ENCODE results near the gene TRAPPC5. TPM values are rescaled to one million over a fixed set of nuclear protein-coding genes. Genes with fewer than 3 reads are reported as not detected.
A peak's percentile ranks its signal among the peaks of the same experiment; 100 is the strongest.

TRAPPC5 gene
- total RNA-seq, 2 experiments from 2014 or later: 41.3 to 43.4 TPM

- H3K36me3 Mint-ChIP-seq (ENCODE audit: low read depth): peaks cover 20% of the 10 kb centered on the region
- no peaks in the 10 kb centered on the region for H3K27me3 Mint-ChIP-seq
- ChIA-PET CTCF (interaction anchor here (0.6 to 1.7 kb wide), 3 partner anchors 31 to 159 kb away, joined by 3 to 6 read pairs (median 4); partner anchors contain the start of gene TRAPPC5), POLR2A (interaction anchor here (2.3 kb wide), 1 partner anchor 21 kb away, joined by 7 read pairs; the partner anchor contains the start of genes PET100 and XAB2)
- Histone ChIP-seq H3K4me3 (ENCODE audit: low read length) (no peak overlapping the region), H3K27me3 (ENCODE audit: control insufficient read depth in 1 of 2, insufficient read depth in 2 of 2, low read length in 2 of 2) (no peaks in the 10 kb centered on the region), H3K27ac (ENCODE audit: low read depth in 1 of 2, low read length in 2 of 2) (no peak overlapping the region), H3K4me1 (ENCODE audit: insufficient read depth, low read length) (peaks cover 13% of the 10 kb centered on the region), H3K9me3 (ENCODE audit: control insufficient read depth in 1 of 2, insufficient read depth in 1 of 2, low read length in 2 of 2) (no peaks in the 10 kb centered on the region), H3K36me3 (ENCODE audit: insufficient read depth, low read length) (peaks cover 20% of the 10 kb centered on the region)
- DNase-seq (no peak), ATAC-seq (ENCODE audit: poor library complexity) (no peak)
- intact Hi-C loops (cut with DNase I, micrococcal nuclease): loop anchor here in 1 of 2 experiments (10.0 kb wide), 1 partner anchor 545 kb away; no protein-coding TSS in a partner anchor
- H3K4me1 Mint-ChIP-seq (ENCODE audit: low read depth): peaks cover 12% of the 10 kb centered on the region
- TF ChIP-seq CTCF (IDR thresholded peaks at IDR 0.05): no peak
- no peak overlapping the region for H3K27ac Mint-ChIP-seq
- no peaks in the 10 kb centered on the region for H3K9me3 Mint-ChIP-seq
- no peak overlapping the region for H3K4me3 Mint-ChIP-seq
Observed at GRCh38 chr19:7650148-7650547, 30.5 kb upstream of the TRAPPC5 start.

- no peaks in the 10 kb centered on the region for H3K27me3 Mint-ChIP-seq
- peak; percentile 81 to 94 (median 86) for DNase-seq
- peak overlapping the region; percentile 87 for H3K27ac Mint-ChIP-seq
- peak; percentile 99 for TF ChIP-seq CTCF (IDR thresholded peaks at IDR 0.05)
- ChIA-PET POLR2A (interaction anchor here (1.0 to 2.3 kb wide), 3 partner anchors 14 to 217 kb away, joined by 5 to 7 read pairs (median 6); partner anchors contain the start of genes PET100 and XAB2), CTCF (interaction anchor here (0.7 to 2.4 kb wide), 6 partner anchors 9 to 147 kb away, joined by 3 to 17 read pairs (median 5); partner anchors contain the start of genes STXBP2 and TRAPPC5)
- Histone ChIP-seq H3K27ac (ENCODE audit: low read depth in 1 of 2, low read length in 2 of 2) (peak overlapping the region in 1 of 2 donors; percentile 49), H3K9me3 (ENCODE audit: control insufficient read depth in 1 of 2, insufficient read depth in 1 of 2, low read length in 2 of 2) (no peaks in the 10 kb centered on the region), H3K27me3 (ENCODE audit: control insufficient read depth in 1 of 2, insufficient read depth in 2 of 2, low read length in 2 of 2) (no peaks in the 10 kb centered on the region), H3K4me1 (ENCODE audit: insufficient read depth, low read length) (peaks cover 16% of the 10 kb centered on the region), H3K36me3 (ENCODE audit: insufficient read depth, low read length) (peaks cover 4% of the 10 kb centered on the region), H3K4me3 (ENCODE audit: low read length) (peak overlapping the region; percentile 31)
- peak; percentile 99 for ATAC-seq (ENCODE audit: poor library complexity)
- H3K36me3 Mint-ChIP-seq (ENCODE audit: low read depth): peaks cover 10% of the 10 kb centered on the region
- intact Hi-C loops (cut with DNase I, micrococcal nuclease): loop anchor here (1.0 to 10.0 kb wide), 5 partner anchors 28 to 547 kb away; partner anchors contain the start of gene TRAPPC5 (in 2 of the 2)
- H3K4me1 Mint-ChIP-seq (ENCODE audit: low read depth): peaks cover 12% of the 10 kb centered on the region
- peak overlapping the region; percentile 77 for H3K4me3 Mint-ChIP-seq
- H3K9me3 Mint-ChIP-seq: no peaks in the 10 kb centered on the region
Observed at GRCh38 chr19:7652061-7652641, 28.5 kb upstream of the TRAPPC5 start.

GRCh38 chr19:7654401-7654800 lies 26.2 kb upstream of the TRAPPC5 start:
- Histone ChIP-seq H3K4me3 (ENCODE audit: low read length) (no peak overlapping the region), H3K27ac (ENCODE audit: low read depth in 1 of 2, low read length in 2 of 2) (no peak overlapping the region), H3K4me1 (ENCODE audit: insufficient read depth, low read length) (peaks cover 33% of the 10 kb centered on the region), H3K36me3 (ENCODE audit: insufficient read depth, low read length) (no peaks in the 10 kb centered on the region), H3K27me3 (ENCODE audit: control insufficient read depth in 1 of 2, insufficient read depth in 2 of 2, low read length in 2 of 2) (no peaks in the 10 kb centered on the region), H3K9me3 (ENCODE audit: control insufficient read depth in 1 of 2, insufficient read depth in 1 of 2, low read length in 2 of 2) (no peaks in the 10 kb centered on the region)
- POLR2A ChIA-PET: no interaction called here
- H3K36me3 Mint-ChIP-seq (ENCODE audit: low read depth): no peaks in the 10 kb centered on the region
- H3K27me3 Mint-ChIP-seq: no peaks in the 10 kb centered on the region
- intact Hi-C loops (cut with DNase I, micrococcal nuclease): loop anchor here in 1 of 2 experiments (10.0 kb wide), 1 partner anchor 550 kb away; no protein-coding TSS in a partner anchor
- DNase-seq: no peak
- H3K9me3 Mint-ChIP-seq: no peaks in the 10 kb centered on the region
- no peak for ATAC-seq (ENCODE audit: poor library complexity)
- CTCF ChIA-PET: interaction anchor here (1.2 to 3.8 kb wide), 3 partner anchors 26 to 145 kb away, joined by 3 to 16 read pairs (median 3); partner anchors contain the start of gene TRAPPC5
- H3K4me3 Mint-ChIP-seq: no peak overlapping the region
- TF ChIP-seq CTCF (IDR thresholded peaks at IDR 0.05): no peak
- H3K4me1 Mint-ChIP-seq (ENCODE audit: low read depth): peaks cover 25% of the 10 kb centered on the region
- H3K27ac Mint-ChIP-seq: no peak overlapping the region
